B cell (primary cell): ENCODE measurements around the gene CHD1L. TPM values are rescaled to one million over a fixed set of nuclear protein-coding genes. Genes with fewer than 3 reads are reported as not detected.

Experiments
- ATAC-seq: fragments of 200-7000 bp; cut with Tn5 transposase; one replicate; pipeline ENCODE4 v1.10.0; 2021; ENCODE audit warnings: low read depth, mild to moderate bottlenecking, moderate number of reproducible peaks, moderate library complexity
- CTCF ChIA-PET: fragments of 350-600 bp; sonication (Branson Sonifier 250); formaldehyde crosslinking; loops from one replicate; lab custom pipeline; 2021; ENCODE audit warnings: antibody characterized with exemption, inconsistent platforms; lab: Charles Lee
- POLR2A ChIA-PET: fragments of 350-600 bp; sonication (Branson Sonifier 250); formaldehyde crosslinking; loops from one replicate; lab custom pipeline; 2021; ENCODE audit warnings: antibody characterized with exemption; lab: Charles Lee
- DNase-seq: peaks from one replicate; pipeline ENCODE4 v3.0.0; 2013
- H2AFZ ChIP-seq: 2 replicates; pipeline ENCODE4 v1.6.1; 2012; ENCODE audit warnings: mild to moderate bottlenecking, low read depth, low read length; ENCODE audit not compliant: insufficient read depth, poor library complexity, severe bottlenecking
- H3K27ac ChIP-seq, 2 donors: 1 replicate in 1 of 2; 2 replicates in 1 of 2; pipeline ENCODE4 v1.5.1; 2012 to 2013; ENCODE audit warnings: low read length in 2 of 2, mild to moderate bottlenecking in 2 of 2, moderate library complexity in 1 of 2
- H3K27me3 ChIP-seq, 4 experiments: fragments of 200-600 bp in 1 of 4; sonication (generic) in 1 of 4; replicated peaks in 1 of 4; 1 replicate in 2 of 4; 2 replicates in 2 of 4; pipeline versions ENCODE4 v1.6.1 to v1.7.0; 2013 to 2016; ENCODE audit warnings: low read length in 3 of 4, mild to moderate bottlenecking in 2 of 4, mixed read lengths in 1 of 4, moderate library complexity in 1 of 4; ENCODE audit not compliant: insufficient read depth in 4 of 4, control insufficient read depth in 3 of 4; ENCODE audit errors: control extremely low read depth in 1 of 4
- H3K36me3 ChIP-seq, 2 experiments: replicated peaks in 1 of 2; 1 replicate in 1 of 2; 2 replicates in 1 of 2; pipeline versions ENCODE4 v1.6.1 to v1.7.1; 2013; ENCODE audit warnings: low read length in 1 of 2; ENCODE audit not compliant: insufficient read depth in 2 of 2, control insufficient read depth in 1 of 2; ENCODE audit errors: control extremely low read depth in 1 of 2, extremely low read depth in 1 of 2
- H3K4me1 ChIP-seq, 2 donors: fragments of 200-600 bp in 1 of 2; sonication (generic) in 1 of 2; 1 replicate in 1 of 2; 2 replicates in 1 of 2; pipeline versions ENCODE4 v1.5.1 to v1.6.1; 2013 to 2017; ENCODE audit warnings: low read length in 2 of 2; ENCODE audit not compliant: control insufficient read depth in 2 of 2, insufficient read depth in 2 of 2
- H3K4me2 ChIP-seq: replicated peaks from 2 replicates; pipeline ENCODE3; 2012; ENCODE audit warnings: mild to moderate bottlenecking, low read depth, low read length; ENCODE audit not compliant: poor library complexity, severe bottlenecking
- H3K4me3 ChIP-seq, 5 experiments: fragments of 200-600 bp in 1 of 5; sonication (generic) in 1 of 5; 1 replicate in 3 of 5; 2 replicates in 2 of 5; pipeline versions ENCODE4 v1.5.1 to v1.7.0; 2011 to 2016; ENCODE audit warnings: low read length in 4 of 5, mild to moderate bottlenecking in 4 of 5, low read depth in 2 of 5, control low read depth in 1 of 5, moderate library complexity in 1 of 5; ENCODE audit not compliant: insufficient read depth in 1 of 5; ENCODE audit errors: control extremely low read depth in 1 of 5, extremely low read depth in 1 of 5
- H3K79me2 ChIP-seq: fragments of 200-600 bp; sonication (generic); one replicate; pipeline ENCODE4 v1.6.0; 2016; ENCODE audit warnings: low read length; ENCODE audit not compliant: control insufficient read depth, insufficient read depth
- H3K9ac ChIP-seq: fragments of 200-600 bp; sonication (generic); 2 replicates; pipeline ENCODE4 v1.6.1; 2017; ENCODE audit warnings: mild to moderate bottlenecking, low read length, moderate library complexity
- H3K9me3 ChIP-seq, 3 donors: one replicate each; pipeline versions ENCODE4 v1.6.1 to v1.7.1; 2013; ENCODE audit warnings: low read length in 2 of 3; ENCODE audit not compliant: control insufficient read depth in 2 of 3, insufficient read depth in 1 of 3; ENCODE audit errors: control extremely low read depth in 1 of 3
- H4K20me1 ChIP-seq: 2 replicates; pipeline ENCODE4 v1.6.0; 2012; ENCODE audit warnings: mild to moderate bottlenecking, low read length; ENCODE audit not compliant: insufficient read depth, control insufficient read depth, poor library complexity, severe bottlenecking
- H3K27ac Mint-ChIP-seq: one replicate; pipeline ENCODE4 v1.8.0; 2021; ENCODE audit warnings: mixed read lengths
- H3K27me3 Mint-ChIP-seq: one replicate; pipeline ENCODE4 v1.8.0; 2021; ENCODE audit warnings: mixed read lengths
- H3K4me1 Mint-ChIP-seq: one replicate; pipeline ENCODE4 v1.8.0; 2021; ENCODE audit warnings: mixed read lengths
- H3K4me3 Mint-ChIP-seq: one replicate; pipeline ENCODE4 v1.8.0; 2021; ENCODE audit warnings: mixed read lengths
- H3K9me3 Mint-ChIP-seq: one replicate; pipeline ENCODE4 v1.8.0; 2022; ENCODE audit warnings: mixed read lengths; ENCODE audit not compliant: insufficient read depth
- CTCF ChIP-seq: fragments of 200-600 bp; IDR thresholded peaks from one replicate; pipeline ENCODE4 v1.8.0; 2022; ENCODE audit warnings: antibody characterized with exemption, mild to moderate bottlenecking
- EZH2 ChIP-seq: IDR thresholded peaks from 2 replicates; pipeline ENCODE4 v1.6.1; 2012; ENCODE audit warnings: borderline replicate concordance, low read depth, mild to moderate bottlenecking, moderate library complexity, low read length; ENCODE audit not compliant: insufficient read depth, poor library complexity, severe bottlenecking
- WGBS: methylation state at CpG from one replicate; pipeline ENCODE4 v1.1.5; 2013; ENCODE audit warnings: missing lambda C conversion rate; ENCODE audit not compliant: insufficient coverage; 5-methylcytosine and 5-hydroxymethylcytosine counted together
- intact Hi-C: fragments of 100-400 bp; cut with micrococcal nuclease; formaldehyde crosslinking; loops from one replicate; pipeline ENCODE4 v1.10.0; 2022
- polyA plus RNA-seq: library from polyadenylated mRNA; depleted of rRNA; stranded (reverse); fragments of >200 nt; gene quantifications from 2 replicates; pipeline ENCODE4 v1.2.3, GENCODE V29; 2012
- total RNA-seq, 2 donors: library from RNA; stranded (reverse); fragments of 120-200 nt in 1 of 2; gene quantifications; 1 replicate in 1 of 2; 2 replicates in 1 of 2; pipeline versions ENCODE4 v1.2.3 to v1.2.4, GENCODE V29; 2013 to 2022

The CHD1L gene
- total and polyA plus RNA-seq, 2 donors (not counting 1 experiment from before 2014, with no cell fraction given), result 32.4 to 54.6 TPM

GRCh38 chr1:147201276-147201675 lies 41.2 kb upstream of the CHD1L start:
- intact Hi-C loops, result no loop called here
- Histone ChIP-seq H3K9ac (no peak overlapping the region), H4K20me1 (no peaks in the 10 kb centered on the region), H3K27me3 (no peaks in the 10 kb centered on the region), H3K4me1 (peaks cover 13 to 22% of the 10 kb centered on the region in 2 donors), H3K4me3 (no peak overlapping the region), H3K9me3 (no peaks in the 10 kb centered on the region), H3K4me2 (no peak overlapping the region), H3K27ac (no peak overlapping the region), H2AFZ (no peak overlapping the region), H3K36me3 (peaks cover 0 to 2% of the 10 kb centered on the region in 2 experiments), H3K79me2 (peaks cover 4% of the 10 kb centered on the region)
- POLR2A ChIA-PET, result no interaction called here
- Mint-ChIP-seq H3K9me3 (no peaks in the 10 kb centered on the region), H3K27ac (no peak overlapping the region), H3K4me1 (peaks cover 32% of the 10 kb centered on the region), H3K27me3 (no peaks in the 10 kb centered on the region), H3K4me3 (no peak overlapping the region)
- no peak for ATAC-seq
- DNase-seq, result no peak
- TF ChIP-seq CTCF (no peak), EZH2 (no peak)
- CTCF ChIA-PET, result interaction anchor here (1.4 kb wide), 1 partner anchor 24 kb away, joined by 3 read pairs; no protein-coding TSS in a partner anchor
- 100% methylated on average over 1 of the region's 4 CpGs for WGBS

- ATAC-seq, result no peak
- Histone ChIP-seq H3K79me2 (peaks cover 4% of the 10 kb centered on the region), H3K9ac (no peak overlapping the region), H3K27ac (no peak overlapping the region), H3K4me2 (no peak overlapping the region), H4K20me1 (no peaks in the 10 kb centered on the region), H3K9me3 (no peaks in the 10 kb centered on the region), H3K27me3 (no peaks in the 10 kb centered on the region), H2AFZ (no peak overlapping the region), H3K36me3 (peaks cover 0 to 2% of the 10 kb centered on the region in 2 experiments), H3K4me3 (no peak overlapping the region), H3K4me1 (peaks cover 13 to 22% of the 10 kb centered on the region in 2 donors)
- CTCF ChIA-PET, result no interaction called here
- intact Hi-C loops, result no loop called here
- Mint-ChIP-seq H3K27me3 (no peaks in the 10 kb centered on the region), H3K27ac (no peak overlapping the region), H3K4me3 (no peak overlapping the region), H3K9me3 (no peaks in the 10 kb centered on the region), H3K4me1 (peaks cover 32% of the 10 kb centered on the region)
- TF ChIP-seq EZH2 (no peak), CTCF (no peak)
- WGBS, result no CpG with 5 or more reads among the region's 1 CpG
- POLR2A ChIA-PET, result no interaction called here
- no peak for DNase-seq
These were observed 40.7 kb upstream of the CHD1L start for GRCh38 chr1:147201786-147202185.
